Tibial artery (tissue), 4 donors: ENCODE data around the gene CDKL5.

Experiments used
- DNase-seq, 2 donors: peaks; one replicate each; pipeline ENCODE4 v3.0.0-alpha.2; 2019
- H3K27ac ChIP-seq, 2 donors: fragments of 200-600 bp; sonication (generic) in 1 of 2; 1 replicate in 1 of 2; 2 replicates in 1 of 2; pipeline ENCODE4 v1.5.1; 2018 to 2019; ENCODE audit warnings: mild to moderate bottlenecking in 1 of 2
- H3K27me3 ChIP-seq, 2 donors: fragments of 200-600 bp; sonication (generic) in 1 of 2; one replicate each; pipeline versions ENCODE4 v1.5.1 to v1.6.0; 2016 to 2019
- H3K36me3 ChIP-seq, 3 donors: fragments of 200-600 bp; sonication (generic) in 2 of 3; one replicate each; pipeline ENCODE4 v1.5.1; 2016 to 2019; ENCODE audit warnings: mild to moderate bottlenecking in 2 of 3
- H3K4me1 ChIP-seq, 4 donors: fragments of 200-600 bp; sonication (generic) in 2 of 4; 1 replicate in 3 of 4; 2 replicates in 1 of 4; pipeline ENCODE4 v1.5.1; 2016 to 2019
- H3K4me3 ChIP-seq, 2 donors: fragments of 200-600 bp; sonication (generic) in 1 of 2; 1 replicate in 1 of 2; 2 replicates in 1 of 2; pipeline ENCODE4 v1.5.1; 2018 to 2019; ENCODE audit warnings: mild to moderate bottlenecking in 2 of 2
- H3K9me3 ChIP-seq, 3 donors: fragments of 200-600 bp; sonication (generic) in 1 of 3; one replicate each; pipeline ENCODE4 v1.5.1; 2016 to 2019
- intact Hi-C: fragments of 100-400 bp; cut with DNase I; formaldehyde crosslinking; loops from one replicate; pipeline ENCODE4 v1.15.0; 2023; ENCODE audit warnings: low total_unique reads
- TF ChIP-seq, protein P1 (sequence below), 2 experiments: fragments of 200-600 bp in 1 of 2; fragments of 450-650 bp in 1 of 2; IDR thresholded peaks; one replicate each; pipeline ENCODE4 v1.5.1; 2017 to 2019; ENCODE audit warnings: antibody characterized with exemption in 2 of 2, mild to moderate bottlenecking in 1 of 2, moderate library complexity in 1 of 2

Gene CDKL5

GRCh38 chrX:18619288-18619687 lies 193.9 kb downstream of the CDKL5 start:
- no peaks in the 10 kb centered on the region for H3K36me3 ChIP-seq
- TF ChIP-seq, protein P1, sequence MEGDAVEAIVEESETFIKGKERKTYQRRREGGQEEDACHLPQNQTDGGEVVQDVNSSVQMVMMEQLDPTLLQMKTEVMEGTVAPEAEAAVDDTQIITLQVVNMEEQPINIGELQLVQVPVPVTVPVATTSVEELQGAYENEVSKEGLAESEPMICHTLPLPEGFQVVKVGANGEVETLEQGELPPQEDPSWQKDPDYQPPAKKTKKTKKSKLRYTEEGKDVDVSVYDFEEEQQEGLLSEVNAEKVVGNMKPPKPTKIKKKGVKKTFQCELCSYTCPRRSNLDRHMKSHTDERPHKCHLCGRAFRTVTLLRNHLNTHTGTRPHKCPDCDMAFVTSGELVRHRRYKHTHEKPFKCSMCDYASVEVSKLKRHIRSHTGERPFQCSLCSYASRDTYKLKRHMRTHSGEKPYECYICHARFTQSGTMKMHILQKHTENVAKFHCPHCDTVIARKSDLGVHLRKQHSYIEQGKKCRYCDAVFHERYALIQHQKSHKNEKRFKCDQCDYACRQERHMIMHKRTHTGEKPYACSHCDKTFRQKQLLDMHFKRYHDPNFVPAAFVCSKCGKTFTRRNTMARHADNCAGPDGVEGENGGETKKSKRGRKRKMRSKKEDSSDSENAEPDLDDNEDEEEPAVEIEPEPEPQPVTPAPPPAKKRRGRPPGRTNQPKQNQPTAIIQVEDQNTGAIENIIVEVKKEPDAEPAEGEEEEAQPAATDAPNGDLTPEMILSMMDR (IDR thresholded peaks at IDR 0.05) = no peak
- H3K4me3 ChIP-seq = no peak overlapping the region
- no peaks in the 10 kb centered on the region for H3K9me3 ChIP-seq
- no peaks in the 10 kb centered on the region for H3K4me1 ChIP-seq
- intact Hi-C loops = no loop called here
- no peaks in the 10 kb centered on the region for H3K27me3 ChIP-seq
- no peak overlapping the region for H3K27ac ChIP-seq
- no peak for DNase-seq

DNA sequence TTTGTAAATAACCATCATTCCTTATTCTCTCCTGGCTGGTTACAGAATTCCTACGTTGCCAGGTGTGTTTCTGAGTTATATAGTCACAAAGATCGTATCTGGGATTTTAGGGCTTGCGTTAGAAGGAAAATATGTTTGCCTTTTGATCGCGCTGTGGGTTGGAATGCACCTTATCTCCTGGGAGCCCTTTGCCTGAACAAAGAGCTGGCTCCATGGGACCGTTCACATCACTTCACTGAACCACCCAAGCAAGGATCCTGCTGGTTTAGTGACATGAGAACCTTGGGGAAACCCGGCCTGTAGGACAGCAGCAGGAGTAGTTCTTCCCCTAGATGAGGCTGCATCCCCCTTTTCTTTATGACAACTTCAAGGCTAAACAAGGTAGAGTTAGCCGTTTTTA lies 194.9 kb downstream of the CDKL5 start:
- TF ChIP-seq, protein P1 (IDR thresholded peaks at IDR 0.05) = no peak
- H3K27me3 ChIP-seq = no peaks in the 10 kb centered on the region
- H3K27ac ChIP-seq = no peak overlapping the region
- H3K4me1 ChIP-seq = no peaks in the 10 kb centered on the region
- intact Hi-C loops = no loop called here
- H3K36me3 ChIP-seq = no peaks in the 10 kb centered on the region
- no peak overlapping the region for H3K4me3 ChIP-seq
- no peaks in the 10 kb centered on the region for H3K9me3 ChIP-seq
- no peak for DNase-seq

DNA sequence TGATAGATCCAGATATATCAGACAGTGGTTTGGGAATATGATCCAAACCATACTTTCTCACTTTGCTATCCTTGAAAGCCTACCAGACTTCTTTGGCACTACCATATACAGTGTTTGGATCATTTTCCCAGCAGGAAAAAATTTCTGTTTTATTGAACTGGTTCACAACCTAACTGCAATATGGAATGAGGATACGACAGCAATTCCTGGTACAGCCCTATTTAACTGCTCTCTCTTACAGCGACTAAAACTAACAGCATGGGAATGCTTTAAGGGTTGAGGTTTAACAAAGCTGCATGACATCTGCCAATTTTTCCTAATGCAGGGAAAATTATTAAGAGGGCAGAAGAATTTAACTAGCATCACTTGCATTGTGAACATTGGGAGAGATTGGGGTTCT lies 199.2 kb downstream of the CDKL5 start:
- Histone ChIP-seq H3K4me3 (no peak overlapping the region), H3K27ac (no peak overlapping the region), H3K27me3 (no peaks in the 10 kb centered on the region), H3K9me3 (no peaks in the 10 kb centered on the region), H3K36me3 (peaks cover 0 to 17% (median 14%) of the 10 kb centered on the region in 3 donors), H3K4me1 (no peaks in the 10 kb centered on the region)
- TF ChIP-seq, protein P1 (IDR thresholded peaks at IDR 0.05) = no peak
- DNase-seq = no peak
- intact Hi-C loops = no loop called here

- Histone ChIP-seq H3K4me1 (no peaks in the 10 kb centered on the region), H3K27me3 (no peaks in the 10 kb centered on the region), H3K36me3 (peaks cover 0 to 17% (median 14%) of the 10 kb centered on the region in 3 donors), H3K4me3 (no peak overlapping the region), H3K27ac (no peak overlapping the region), H3K9me3 (no peaks in the 10 kb centered on the region)
- no peak for DNase-seq
- intact Hi-C loops = no loop called here
- TF ChIP-seq, protein P1 (IDR thresholded peaks at IDR 0.05) = no peak
Measured at GRCh38 chrX:18630934-18631333, 205.5 kb downstream of the CDKL5 start.

GRCh38 chrX:18638398-18638797 lies 213.0 kb downstream of the CDKL5 start:
- H3K27me3 ChIP-seq = no peaks in the 10 kb centered on the region
- no peaks in the 10 kb centered on the region for H3K36me3 ChIP-seq
- intact Hi-C loops = no loop called here
- H3K4me1 ChIP-seq = no peaks in the 10 kb centered on the region
- H3K27ac ChIP-seq = no peak overlapping the region
- H3K9me3 ChIP-seq = no peaks in the 10 kb centered on the region
- TF ChIP-seq, protein P1 (IDR thresholded peaks at IDR 0.05) = no peak
- H3K4me3 ChIP-seq = no peak overlapping the region
- DNase-seq = no peak

- no peak overlapping the region for H3K27ac ChIP-seq
- H3K27me3 ChIP-seq = no peaks in the 10 kb centered on the region
- no peaks in the 10 kb centered on the region for H3K4me1 ChIP-seq
- TF ChIP-seq, protein P1 (IDR thresholded peaks at IDR 0.05) = no peak
- H3K9me3 ChIP-seq = no peaks in the 10 kb centered on the region
- no peak overlapping the region for H3K4me3 ChIP-seq
- no peaks in the 10 kb centered on the region for H3K36me3 ChIP-seq
- no peak for DNase-seq
- intact Hi-C loops = no loop called here
Measured at GRCh38 chrX:18639280-18639679, 213.9 kb downstream of the CDKL5 start.
